HUES6 (cell line): Measurements from ENCODE around the gene THOC6.

ENCODE experiments used
- H3K27ac ChIP-seq: 2 replicates; pipeline ENCODE4 v1.7.0; 2013; ENCODE audit warnings: low read depth, mild to moderate bottlenecking, low read length, inconsistent platforms
- H3K27me3 ChIP-seq: 2 replicates; pipeline ENCODE4 v1.6.1; 2013; ENCODE audit warnings: low read length; ENCODE audit not compliant: control insufficient read depth, insufficient read depth
- H3K36me3 ChIP-seq: 2 replicates; pipeline ENCODE4 v1.6.1; 2013; ENCODE audit warnings: low read length; ENCODE audit not compliant: control insufficient read depth, insufficient read depth
- H3K4me1 ChIP-seq: 2 replicates; pipeline ENCODE4 v1.6.1; 2013; ENCODE audit warnings: low read length; ENCODE audit not compliant: control insufficient read depth, insufficient read depth
- H3K4me3 ChIP-seq: 2 replicates; pipeline ENCODE4 v1.5.1; 2013; ENCODE audit warnings: low read depth, low read length
- H3K9ac ChIP-seq: one replicate; pipeline ENCODE4 v1.6.1; 2013; ENCODE audit warnings: mild to moderate bottlenecking, low read length
- H3K9me3 ChIP-seq: 2 replicates; pipeline ENCODE4 v1.6.1; 2013; ENCODE audit warnings: low read depth, low read length; ENCODE audit not compliant: control insufficient read depth, insufficient read depth

The THOC6 gene

DNA sequence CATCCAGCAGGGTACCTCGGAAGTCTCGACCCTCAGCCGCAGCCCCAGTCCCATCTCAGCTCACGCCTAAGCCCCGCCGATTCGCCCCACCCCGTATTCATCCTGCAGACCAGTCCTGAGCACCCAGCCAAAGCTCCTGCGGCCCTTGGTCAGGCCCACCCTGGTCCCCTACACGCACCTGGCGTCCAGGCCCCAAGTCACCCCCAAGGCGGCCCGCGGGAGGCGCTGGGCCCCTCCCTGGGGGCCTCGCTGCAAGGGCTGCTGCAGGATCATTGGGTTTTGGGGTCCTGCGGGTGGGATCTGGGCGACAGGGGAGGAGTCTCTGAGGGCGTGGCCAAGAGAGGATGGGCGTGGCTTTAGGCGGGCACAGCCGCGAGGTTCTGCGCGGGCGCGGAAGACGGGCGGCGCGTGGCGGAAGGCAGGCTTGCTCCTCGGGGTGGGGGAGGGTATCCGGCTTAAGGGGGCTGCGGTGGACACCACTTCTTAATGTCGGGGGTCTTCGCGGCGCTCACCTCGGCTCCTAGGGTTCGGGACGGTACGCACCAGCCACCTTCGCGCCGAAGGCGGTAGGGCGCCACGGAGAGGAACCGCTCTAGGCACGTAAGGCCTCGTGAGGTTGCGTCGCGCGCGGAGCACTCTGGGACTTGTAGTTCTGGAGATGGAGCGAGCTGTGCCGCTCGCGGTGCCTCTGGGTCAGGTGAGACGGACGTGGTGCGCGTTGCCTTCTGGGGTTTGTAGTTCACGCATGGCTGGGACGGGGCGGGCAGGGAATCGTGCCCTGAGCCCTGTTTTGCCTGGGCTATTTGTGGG, at the start of gene THOC6, which contains the start of gene HCFC1R1:
Gene THOC6, plus strand, starts transcription at position 367 of the 810 bp plus-strand sequence. Its CDS starts 292 bp downstream, at position 659.
Gene HCFC1R1, minus strand, starts transcription at position 274 of the 810 bp plus-strand sequence. Its CDS starts 1 bp downstream, at position 273.
- H3K4me3 ChIP-seq: peak within 1 kb of the TSS; percentile 94
- H3K27me3 ChIP-seq: peaks cover 5% of the 10 kb centered on the region; the same call in 1 of the 2 replicates
- peak within 1 kb of the TSS; percentile 99 for H3K27ac ChIP-seq
- H3K4me1 ChIP-seq: peaks cover 30% of the 10 kb centered on the region
- peak within 1 kb of the TSS; percentile 98 for H3K9ac ChIP-seq
- H3K9me3 ChIP-seq: no peaks in the 10 kb centered on the region
- H3K36me3 ChIP-seq: peaks cover 36% of the 10 kb centered on the region

DNA sequence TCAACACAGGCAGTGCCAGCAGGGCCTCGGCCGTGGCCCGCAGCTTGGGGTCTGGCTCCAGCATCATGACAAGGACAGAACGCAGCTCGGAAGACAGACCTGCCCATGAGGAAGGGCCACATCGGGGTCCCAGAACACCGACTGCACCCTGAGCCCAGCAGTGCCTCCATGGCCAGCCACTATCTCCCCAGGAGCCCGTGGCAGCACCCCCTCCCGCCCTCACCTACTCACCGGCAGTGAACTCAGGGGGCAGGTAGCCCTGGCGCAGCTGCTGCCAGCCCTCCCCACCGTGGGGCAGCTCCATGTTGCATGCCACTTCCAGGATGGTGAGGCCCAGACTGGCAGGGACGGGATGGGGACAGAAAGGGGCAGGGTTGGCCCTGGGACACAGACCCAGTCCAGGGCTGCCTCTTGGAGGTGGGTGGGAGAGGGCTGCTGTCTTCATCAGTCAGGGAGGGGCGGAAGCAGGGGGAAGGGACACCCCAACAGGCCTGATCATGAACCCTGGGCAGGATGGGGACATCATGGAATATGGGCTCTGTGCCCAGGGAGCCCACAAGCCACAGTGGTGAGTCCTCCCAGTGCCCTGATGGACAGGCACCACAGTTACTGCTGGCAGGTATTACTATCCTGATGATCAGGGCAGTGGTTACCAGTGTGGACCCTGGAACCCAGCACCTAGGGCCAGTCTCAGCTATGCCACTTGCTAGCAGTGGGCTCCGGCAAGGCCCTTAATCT, 49.3 kb upstream of the THOC6 start:
- Histone ChIP-seq H3K27ac (no peak overlapping the region), H3K27me3 (no peaks in the 10 kb centered on the region), H3K4me1 (peaks cover 11% of the 10 kb centered on the region), H3K9ac (no peak overlapping the region), H3K9me3 (no peaks in the 10 kb centered on the region), H3K36me3 (peaks cover 71% of the 10 kb centered on the region), H3K4me3 (no peak overlapping the region)

DNA sequence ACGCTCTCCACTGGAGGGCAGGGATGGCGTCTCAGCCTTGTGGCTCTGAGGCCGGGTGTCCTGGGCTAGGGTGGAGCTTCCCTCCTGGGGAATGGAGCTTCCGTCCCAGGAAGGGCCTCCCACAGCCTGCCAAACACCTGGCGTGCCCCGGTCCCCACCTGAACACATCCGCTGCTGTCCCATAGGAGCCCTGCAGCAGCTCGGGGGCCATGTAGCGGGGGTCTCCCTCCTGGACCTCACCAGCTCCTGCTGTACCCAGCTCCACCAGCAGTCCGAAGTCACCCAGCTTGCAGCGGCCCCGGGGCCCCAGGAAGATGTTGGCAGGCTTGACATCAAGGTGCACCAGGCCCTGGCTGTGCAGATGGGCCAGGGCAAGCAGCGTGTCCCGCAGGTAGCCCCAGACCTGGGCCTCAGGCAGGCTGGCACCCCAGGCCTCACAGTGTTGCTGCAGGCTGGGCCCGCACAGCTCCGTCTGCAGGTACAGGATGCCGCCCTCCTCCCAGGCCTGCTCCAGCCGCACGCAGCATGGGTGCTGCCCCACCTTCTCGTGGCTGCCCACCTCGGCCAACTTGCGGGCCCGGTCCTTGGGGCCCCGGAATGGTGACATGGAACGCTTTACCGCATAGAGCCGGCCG, 48.6 kb upstream of the THOC6 start:
- no peaks in the 10 kb centered on the region for H3K27me3 ChIP-seq
- H3K9ac ChIP-seq: no peak overlapping the region
- peaks cover 71% of the 10 kb centered on the region for H3K36me3 ChIP-seq
- no peak overlapping the region for H3K27ac ChIP-seq
- peaks cover 13% of the 10 kb centered on the region for H3K4me1 ChIP-seq
- H3K9me3 ChIP-seq: no peaks in the 10 kb centered on the region
- no peak overlapping the region for H3K4me3 ChIP-seq

DNA sequence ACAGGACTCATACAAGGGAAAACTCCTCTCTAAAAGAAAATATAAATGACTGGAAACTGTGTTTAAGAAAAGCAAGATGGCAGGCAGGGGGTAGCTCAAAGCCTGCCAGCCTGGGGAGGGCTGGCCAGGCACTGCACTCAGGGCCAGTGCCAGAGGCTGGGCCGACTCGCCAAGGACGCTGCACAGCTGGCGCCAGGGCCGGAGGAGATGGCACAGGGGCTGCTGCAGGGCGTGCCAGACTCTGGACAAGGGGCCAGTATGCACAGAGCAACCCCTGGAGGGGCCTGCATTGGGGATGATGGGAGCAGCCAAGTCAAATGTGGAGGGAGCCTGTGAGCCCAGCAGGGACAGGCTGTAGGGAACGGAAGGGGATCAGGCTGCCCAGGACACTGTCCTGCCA, 47.6 kb upstream of the THOC6 start:
- H3K27me3 ChIP-seq: no peaks in the 10 kb centered on the region
- peaks cover 10% of the 10 kb centered on the region for H3K4me1 ChIP-seq
- no peak overlapping the region for H3K4me3 ChIP-seq
- H3K27ac ChIP-seq: no peak overlapping the region
- no peak overlapping the region for H3K9ac ChIP-seq
- H3K36me3 ChIP-seq: peaks cover 70% of the 10 kb centered on the region
- H3K9me3 ChIP-seq: no peaks in the 10 kb centered on the region

DNA sequence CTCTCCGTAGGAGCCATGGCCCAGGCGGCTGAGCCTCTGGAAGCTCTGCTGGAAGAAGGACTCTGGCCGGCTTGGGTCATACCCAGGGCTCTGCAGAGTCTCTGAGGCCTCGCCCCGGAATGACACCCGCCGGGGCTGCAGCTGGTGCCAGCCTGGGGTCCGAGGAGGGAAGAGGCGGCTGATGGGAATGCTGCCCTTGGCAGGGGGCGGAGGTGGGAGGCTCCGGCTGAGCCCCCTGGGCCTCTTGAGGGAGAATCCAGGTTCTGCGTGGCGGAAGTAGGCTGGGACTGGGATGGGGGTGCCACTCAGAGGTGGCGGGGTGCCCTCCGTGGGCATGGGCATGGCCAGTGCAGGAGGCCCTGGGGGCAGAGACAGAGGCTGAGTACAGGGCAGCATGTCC, 47.2 kb upstream of the THOC6 start:
- Histone ChIP-seq H3K4me1 (peaks cover 15% of the 10 kb centered on the region), H3K36me3 (peaks cover 65% of the 10 kb centered on the region)

DNA sequence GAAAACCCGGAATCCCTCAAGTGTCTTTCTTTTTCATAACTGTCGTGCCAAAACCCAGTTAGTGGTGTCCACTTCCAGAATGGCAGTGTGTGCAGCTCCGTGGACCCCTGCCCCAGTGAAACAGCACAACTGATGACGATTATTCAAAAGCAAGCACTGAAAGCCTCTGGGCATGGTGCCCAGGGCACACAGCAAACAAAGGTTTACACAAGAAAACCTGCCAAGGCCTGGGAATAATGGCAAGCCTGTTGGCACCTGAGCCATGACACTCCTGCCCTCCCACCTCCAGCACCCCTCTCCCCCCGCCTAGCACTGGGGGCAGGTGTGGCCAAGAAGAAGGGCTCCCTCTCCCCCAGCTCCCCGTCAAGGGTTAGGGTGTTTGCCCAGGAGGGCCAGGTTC, 46.4 kb upstream of the THOC6 start:
- H3K27ac ChIP-seq: no peak overlapping the region
- H3K4me1 ChIP-seq: peaks cover 23% of the 10 kb centered on the region
- no peaks in the 10 kb centered on the region for H3K9me3 ChIP-seq
- H3K36me3 ChIP-seq: peaks cover 57% of the 10 kb centered on the region
- no peak overlapping the region for H3K9ac ChIP-seq
- H3K4me3 ChIP-seq: no peak overlapping the region
- H3K27me3 ChIP-seq: no peaks in the 10 kb centered on the region

More for the DNA sequence above, 47.2 kb upstream of the THOC6 start:
- Histone ChIP-seq H3K9me3 (no peaks in the 10 kb centered on the region), H3K4me3 (no peak overlapping the region), H3K27ac (no peak overlapping the region), H3K9ac (no peak overlapping the region), H3K27me3 (no peaks in the 10 kb centered on the region)

DNA sequence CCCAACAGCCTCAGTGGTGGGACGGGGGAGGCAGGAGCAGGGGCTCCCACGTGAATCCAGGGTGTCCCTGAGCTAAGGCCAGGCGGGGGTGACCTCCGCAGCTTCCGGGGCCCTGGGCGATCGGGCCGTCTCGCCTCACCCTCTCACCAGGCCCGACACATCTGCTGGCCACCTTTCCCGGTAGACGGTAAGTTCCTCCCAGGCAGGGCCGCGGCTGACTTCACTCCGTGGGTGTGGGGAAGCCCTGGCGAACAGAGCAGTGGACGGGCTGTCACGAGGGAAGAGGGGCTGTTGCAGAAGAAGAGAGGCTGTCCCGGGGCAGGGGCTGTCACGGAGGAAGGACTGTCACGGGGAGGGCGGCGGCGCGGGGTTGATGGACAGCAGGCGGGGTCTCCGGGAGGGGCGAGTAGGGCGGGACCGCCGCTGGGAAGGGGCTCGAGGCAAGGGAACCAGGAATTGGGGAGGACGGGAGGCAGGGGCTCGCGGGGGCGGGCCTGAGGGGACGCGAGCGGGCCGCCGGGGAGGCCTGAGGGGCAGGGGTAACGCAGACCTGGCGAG, 44.1 kb upstream of the THOC6 start:
- Histone ChIP-seq H3K36me3 (peaks cover 34% of the 10 kb centered on the region), H3K4me1 (peaks cover 32% of the 10 kb centered on the region), H3K27me3 (no peaks in the 10 kb centered on the region), H3K27ac (peak overlapping the region; percentile 84), H3K4me3 (peak overlapping the region; percentile 86), H3K9me3 (no peaks in the 10 kb centered on the region), H3K9ac (peak overlapping the region; percentile 91)

DNA sequence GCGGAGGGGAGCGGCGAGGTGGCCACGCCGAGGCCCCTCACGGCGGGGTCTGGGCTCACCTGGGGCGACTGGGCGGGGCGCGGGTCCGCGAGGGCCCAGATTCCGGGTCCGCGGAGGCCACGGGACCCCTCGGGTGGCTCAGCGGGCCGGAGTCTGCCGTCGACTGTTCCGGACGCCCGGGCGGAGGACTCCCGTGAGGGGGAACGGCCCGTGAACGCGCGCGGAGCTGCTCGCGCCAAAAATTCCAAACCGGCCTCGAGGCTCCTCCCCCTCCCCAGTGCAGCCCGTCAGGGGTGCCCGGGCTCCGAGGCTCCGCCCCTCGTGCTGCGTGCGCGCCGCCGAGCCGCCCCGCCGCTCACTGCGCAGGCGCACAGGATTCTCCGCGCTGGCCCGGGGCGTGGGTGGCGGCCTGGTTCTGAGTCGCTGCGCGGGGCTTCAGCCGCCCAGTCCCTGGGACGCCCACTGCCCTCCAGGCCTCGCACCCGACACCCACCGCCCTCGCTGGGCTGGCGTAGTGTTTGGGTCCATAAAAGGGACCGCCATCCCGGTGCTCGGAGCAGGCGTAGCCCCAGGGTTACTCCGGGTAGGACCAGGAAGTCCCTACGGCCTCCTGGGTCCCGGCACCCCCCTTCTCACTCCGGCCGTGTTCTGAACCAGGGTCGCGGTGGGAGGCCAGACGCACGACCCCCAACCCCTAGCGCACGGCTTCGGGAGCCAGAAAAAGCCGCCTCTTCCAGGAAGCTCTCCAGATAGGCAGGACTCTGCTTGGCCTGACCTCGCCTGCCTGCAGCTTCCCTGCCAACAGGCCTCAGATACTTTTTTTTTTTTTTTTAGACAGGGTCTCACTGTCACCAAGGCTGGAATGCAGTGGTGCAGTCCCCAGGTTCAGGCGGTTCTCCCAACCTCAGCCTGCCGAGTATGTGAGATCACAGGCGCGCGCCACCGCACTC, 43.3 kb upstream of the THOC6 start, which contains the start of gene PKMYT1:
Gene PKMYT1, minus strand, starts transcription at position 220 of the 950 bp plus-strand sequence. CDS start 789 bp downstream, outside the sequence.
- H3K4me1 ChIP-seq: peaks cover 32% of the 10 kb centered on the region
- H3K4me3 ChIP-seq: peak within 1 kb of the TSS; percentile 86
- H3K9ac ChIP-seq: peak within 1 kb of the TSS; percentile 91
- H3K27me3 ChIP-seq: no peaks in the 10 kb centered on the region
- no peaks in the 10 kb centered on the region for H3K9me3 ChIP-seq
- H3K27ac ChIP-seq: peak within 1 kb of the TSS; percentile 84
- H3K36me3 ChIP-seq: peaks cover 27% of the 10 kb centered on the region

DNA sequence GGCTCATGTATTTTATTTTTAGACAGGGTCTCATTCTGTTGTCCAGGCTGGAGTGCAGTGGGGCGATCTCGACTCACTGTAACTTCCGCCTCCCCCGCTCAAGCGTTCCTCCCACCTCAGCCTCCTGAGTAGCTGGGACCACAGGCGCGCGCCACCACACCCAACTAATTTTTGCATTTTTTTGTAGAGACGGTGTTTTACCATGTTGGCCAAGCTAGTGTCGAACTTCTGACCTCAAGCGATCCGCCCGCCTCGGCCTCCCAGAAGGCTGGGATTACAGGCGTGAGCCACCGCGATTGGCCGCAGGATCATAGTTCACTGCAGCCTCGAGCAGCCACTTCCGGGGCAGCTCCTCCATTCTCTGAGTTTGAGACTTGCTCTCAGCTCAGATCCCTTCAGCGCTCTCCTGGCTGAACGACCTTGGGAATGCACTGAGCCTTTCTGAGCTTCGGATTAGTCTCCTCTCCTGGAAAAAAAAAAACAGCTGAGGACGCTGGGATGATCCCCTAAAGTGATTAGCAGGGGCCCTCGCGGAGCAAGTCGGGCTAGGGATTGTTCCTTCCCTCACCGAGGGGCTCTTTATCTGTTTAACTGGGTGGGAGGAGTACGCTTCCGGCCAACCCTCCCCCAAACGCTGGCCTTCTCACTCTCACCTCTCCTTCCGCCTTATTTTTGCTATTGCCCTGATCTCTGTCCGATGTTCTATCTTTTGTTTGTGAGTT, 42.5 kb upstream of the THOC6 start:
- Histone ChIP-seq H3K27me3 (no peaks in the 10 kb centered on the region), H3K4me1 (peaks cover 32% of the 10 kb centered on the region), H3K4me3 (peak overlapping the region; percentile 86), H3K9ac (peak overlapping the region; percentile 91), H3K27ac (peak overlapping the region; percentile 84), H3K36me3 (peaks cover 18% of the 10 kb centered on the region), H3K9me3 (no peaks in the 10 kb centered on the region)
